OCI-LY7 (cell line): ENCODE measurements around the gene ATP6V0D1. TPM values are rescaled to one million over a fixed set of nuclear protein-coding genes. Genes with fewer than 3 reads are reported as not detected.

ENCODE experiments used
- BruUV-seq: library from RNA; stranded (reverse); fragments of 400-500 nt; replicated peaks from 2 replicates; lab custom pipeline; 2021; lab: Mats Ljungman, UMichigan
- CTCF ChIA-PET: fragments of 300-600 bp; sonication (Branson Sonifier 250); formaldehyde crosslinking; loops from one replicate; lab custom pipeline; 2022; ENCODE audit warnings: antibody characterized with exemption; ENCODE audit not compliant: unreplicated experiment; lab: Charles Lee
- POLR2A ChIA-PET: fragments of 300-600 bp; sonication (Branson Sonifier 250); formaldehyde crosslinking; loops from one replicate; lab custom pipeline; 2022; ENCODE audit warnings: antibody characterized with exemption; lab: Charles Lee
- DNase-seq: peaks from one replicate; pipeline ENCODE4 v3.0.0-alpha.2; 2015; ENCODE audit warnings: low spot score
- H2AFZ ChIP-seq: fragments of 200-600 bp; sonication (generic), shearing (Covaris generic); 2 replicates; pipeline ENCODE4 v1.6.1; 2014; ENCODE audit warnings: mild to moderate bottlenecking, antibody characterized with exemption, low read length, moderate library complexity
- H3K27ac ChIP-seq: fragments of 200-600 bp; sonication (generic); 2 replicates; pipeline ENCODE4 v1.5.1; 2014; ENCODE audit warnings: mixed run types, low read depth, mild to moderate bottlenecking, moderate library complexity, low read length, inconsistent platforms; ENCODE audit not compliant: poor library complexity, severe bottlenecking
- H3K36me3 ChIP-seq: fragments of 200-600 bp; sonication (generic); 2 replicates; pipeline ENCODE4 v1.6.1; 2014; ENCODE audit warnings: mild to moderate bottlenecking, antibody characterized with exemption, low read length, moderate library complexity, mixed read lengths; ENCODE audit not compliant: insufficient read depth
- H3K4me1 ChIP-seq: fragments of 200-600 bp; sonication (generic); 2 replicates; pipeline ENCODE4 v1.5.1; 2014; ENCODE audit warnings: mild to moderate bottlenecking, low read length; ENCODE audit not compliant: insufficient read depth, poor library complexity, severe bottlenecking
- H3K4me2 ChIP-seq: fragments of 200-600 bp; sonication (generic); 2 replicates; pipeline ENCODE4 v1.6.1; 2014; ENCODE audit warnings: mild to moderate bottlenecking, low read length
- H3K4me3 ChIP-seq: fragments of 200-600 bp; sonication (generic); 2 replicates; pipeline ENCODE4 v1.5.1; 2014; ENCODE audit warnings: mild to moderate bottlenecking, low read depth, low read length; ENCODE audit not compliant: poor library complexity, severe bottlenecking
- H3K79me2 ChIP-seq: fragments of 200-600 bp; sonication (generic); 2 replicates; pipeline ENCODE4 v1.6.1; 2016; ENCODE audit warnings: low read depth, mild to moderate bottlenecking, low read length, moderate library complexity, mixed read lengths; ENCODE audit not compliant: insufficient read depth
- H3K9me2 ChIP-seq: fragments of 200-600 bp; sonication (generic); 2 replicates; pipeline ENCODE4 v1.6.1; 2016; ENCODE audit warnings: mild to moderate bottlenecking, low read length, mixed read lengths; ENCODE audit not compliant: insufficient read depth
- H3K9me3 ChIP-seq: fragments of 200-600 bp; sonication (generic); 2 replicates; pipeline ENCODE4 v1.6.1; 2014; ENCODE audit warnings: mild to moderate bottlenecking, mixed run types, low read length, mixed read lengths
- H4K20me1 ChIP-seq: fragments of 200-600 bp; sonication (generic); 2 replicates; pipeline ENCODE4 v1.6.1; 2014; ENCODE audit warnings: mild to moderate bottlenecking, antibody characterized with exemption, low read length, moderate library complexity, mixed read lengths; ENCODE audit not compliant: insufficient read depth
- CTCF ChIP-seq: fragments of 200-600 bp; sonication (generic); conservative IDR thresholded peaks from 2 replicates; pipeline ENCODE4 v1.5.1; 2014; ENCODE audit warnings: mild to moderate bottlenecking, antibody characterized with exemption, low read length, moderate library complexity, mixed read lengths
- EZH2phosphoT487 ChIP-seq: fragments of 200-600 bp; sonication (generic); IDR thresholded peaks from 2 replicates; pipeline ENCODE4 v1.6.1; 2018; ENCODE audit warnings: low read depth, borderline replicate concordance, mild to moderate bottlenecking, mixed run types, antibody characterized with exemption, low read length, moderate library complexity, mixed read lengths
- intact Hi-C: fragments of 100-400 bp; cut with micrococcal nuclease; formaldehyde crosslinking; loops from one replicate; pipeline ENCODE4 v1.10.0; 2022; ENCODE audit not compliant: unreplicated experiment
- total RNA-seq, 2 experiments: library from RNA; depleted of rRNA in 1 of 2; stranded (reverse); fragments of >200 nt in 1 of 2; shearing (Covaris generic) in 1 of 2; gene quantifications; 2 replicates each; pipeline ENCODE4 v1.2.3, GENCODE V29; 2014 to 2022

The ATP6V0D1 gene
- total RNA-seq, 2 experiments from 2014 or later, result 24.4 to 38.0 TPM

- CTCF ChIA-PET, result no interaction called here
- POLR2A ChIA-PET, result interaction anchor here (1.1 kb wide), 1 partner anchor 14 kb away, joined by 3 read pairs; no protein-coding TSS in a partner anchor
- Histone ChIP-seq H3K9me3 (no peaks in the 10 kb centered on the region), H3K36me3 (no peaks in the 10 kb centered on the region), H2AFZ (no peak overlapping the region), H4K20me1 (no peaks in the 10 kb centered on the region), H3K9me2 (no peaks in the 10 kb centered on the region), H3K79me2 (no peaks in the 10 kb centered on the region), H3K4me2 (no peak overlapping the region), H3K4me1 (peaks cover 34% of the 10 kb centered on the region), H3K27ac (no peak overlapping the region), H3K4me3 (no peak overlapping the region)
- TF ChIP-seq EZH2phosphoT487, result no peak
- intact Hi-C loops, result no loop called here
- BruUV-seq, result no TSS peak
- DNase-seq, result no peak
These were observed 28.1 kb upstream of the ATP6V0D1 start for GRCh38 chr16:67509016-67509415.

GRCh38 chr16:67506468-67506867, 25.5 kb upstream of the ATP6V0D1 start:
- no peak overlapping the region for H3K4me2 ChIP-seq
- no peak overlapping the region for H2AFZ ChIP-seq
- ChIA-PET CTCF (no interaction called here), POLR2A (no interaction called here)
- H4K20me1 ChIP-seq, result no peaks in the 10 kb centered on the region
- H3K27ac ChIP-seq, result no peak overlapping the region
- TF ChIP-seq CTCF (no peak), EZH2phosphoT487 (no peak)
- intact Hi-C loops, result no loop called here
- no peaks in the 10 kb centered on the region for H3K36me3 ChIP-seq
- BruUV-seq, result no TSS peak
- no peaks in the 10 kb centered on the region for H3K9me3 ChIP-seq
- no peaks in the 10 kb centered on the region for H3K79me2 ChIP-seq
- no peak for DNase-seq
- no peak overlapping the region for H3K4me3 ChIP-seq
- no peaks in the 10 kb centered on the region for H3K9me2 ChIP-seq
- peaks cover 32% of the 10 kb centered on the region for H3K4me1 ChIP-seq

- TSS peak; percentile 43 for BruUV-seq
- H3K9me3 ChIP-seq, result no peaks in the 10 kb centered on the region
- intact Hi-C loops, result no loop called here
- ChIA-PET POLR2A (interaction anchor here (1.5 kb wide), 1 partner anchor 10 kb away, joined by 6 read pairs; no protein-coding TSS in a partner anchor), CTCF (no interaction called here)
- H3K79me2 ChIP-seq, result no peaks in the 10 kb centered on the region
- DNase-seq, result peak; percentile 68
- H3K4me2 ChIP-seq, result peak overlapping the region; percentile 37; the same call in 1 of the 2 replicates
- H3K9me2 ChIP-seq, result no peaks in the 10 kb centered on the region
- no peak overlapping the region for H3K4me3 ChIP-seq
- H3K4me1 ChIP-seq, result peaks cover 32% of the 10 kb centered on the region
- peak overlapping the region; percentile 17; the same call in 1 of the 2 replicates for H2AFZ ChIP-seq
- H3K36me3 ChIP-seq, result no peaks in the 10 kb centered on the region
- peak overlapping the region; percentile 26 for H3K27ac ChIP-seq
- no peaks in the 10 kb centered on the region for H4K20me1 ChIP-seq
- TF ChIP-seq EZH2phosphoT487, result no peak
- no peak for TF ChIP-seq CTCF
These were observed 23.4 kb upstream of the ATP6V0D1 start for GRCh38 chr16:67504031-67505021.
